H1 (cell line): ENCODE data around the gene SERPING1. TPM values are rescaled to one million over a fixed set of nuclear protein-coding genes. Genes with fewer than 3 reads are reported as not detected.

Experiments used
- CTCF ChIA-PET: fragments of 300-600 bp; sonication (Branson Sonifier 250); formaldehyde crosslinking; loops from one replicate; lab custom pipeline; 2021; ENCODE audit not compliant: partially characterized antibody; lab: Charles Lee
- POLR2A ChIA-PET: fragments of 300-600 bp; sonication (Branson Sonifier 250); formaldehyde crosslinking; loops from one replicate; lab custom pipeline; 2021; ENCODE audit warnings: inconsistent platforms; ENCODE audit not compliant: partially characterized antibody; lab: Charles Lee
- DNase-seq, 2 experiments: peaks; one replicate each; pipeline versions ENCODE4 v3.0.0 to v3.0.0-alpha.2; 2010 to 2022; ENCODE audit warnings: low spot score in 2 of 2, low read depth in 1 of 2, mixed read lengths in 1 of 2
- FAIRE-seq: peaks from 2 replicates; lab custom pipeline; 2011; peaks lifted over from hg19 to GRCh38; lab: Jason Lieb, UNC
- H2AFZ ChIP-seq: 2 replicates; pipeline ENCODE4 v1.8.1; 2012; ENCODE audit warnings: low read length, inconsistent platforms
- H2AK5ac ChIP-seq: 2 replicates; pipeline ENCODE4 v1.6.1; 2013; ENCODE audit warnings: low read depth, low read length
- H2BK120ac ChIP-seq: replicated peaks from 2 replicates; pipeline ENCODE3; 2013; ENCODE audit warnings: low read depth, low read length, inconsistent platforms
- H2BK12ac ChIP-seq: 2 replicates; pipeline ENCODE4 v1.6.1; 2013; ENCODE audit warnings: low read depth, low read length
- H2BK15ac ChIP-seq: 2 replicates; pipeline ENCODE4 v1.6.1; 2013; ENCODE audit warnings: low read length
- H2BK20ac ChIP-seq: 2 replicates; pipeline ENCODE4 v1.6.1; 2013; ENCODE audit warnings: low read length
- H2BK5ac ChIP-seq: 2 replicates; pipeline ENCODE4 v1.6.1; 2013; ENCODE audit warnings: low read depth, low read length
- H3K14ac ChIP-seq: 2 replicates; pipeline ENCODE4 v1.6.1; 2013; ENCODE audit warnings: inconsistent platforms; ENCODE audit not compliant: insufficient read length
- H3K18ac ChIP-seq: 2 replicates; pipeline ENCODE4 v1.6.1; 2013; ENCODE audit warnings: low read length; ENCODE audit errors: extremely low read depth
- H3K23ac ChIP-seq: 2 replicates; pipeline ENCODE4 v1.6.1; 2013; ENCODE audit warnings: inconsistent platforms; ENCODE audit not compliant: insufficient read length
- H3K23me2 ChIP-seq: 2 replicates; pipeline ENCODE4 v1.6.1; 2013; ENCODE audit warnings: low read depth, low read length
- H3K27ac ChIP-seq: 2 replicates; pipeline ENCODE4 v1.6.1; 2011; ENCODE audit warnings: low read depth, low read length, inconsistent platforms
- H3K27me3 ChIP-seq, 4 experiments: replicated peaks in 1 of 4; 1 replicate in 1 of 4; 2 replicates in 3 of 4; pipeline versions ENCODE4 v1.6.1 to v1.8.1; 2011 to 2013; ENCODE audit warnings: low read length in 3 of 4, mild to moderate bottlenecking in 3 of 4, inconsistent platforms in 2 of 4, mixed read lengths in 2 of 4, moderate library complexity in 1 of 4; ENCODE audit not compliant: control insufficient read depth in 3 of 4, insufficient read depth in 3 of 4; ENCODE audit errors: extremely low read depth in 1 of 4
- H3K36me3 ChIP-seq, 4 experiments: 2 replicates each; pipeline versions ENCODE4 v1.6.1 to v1.8.1; 2011 to 2013; ENCODE audit warnings: mild to moderate bottlenecking in 4 of 4, low read length in 3 of 4, moderate library complexity in 2 of 4, control low read depth in 1 of 4, inconsistent platforms in 1 of 4; ENCODE audit not compliant: insufficient read depth in 4 of 4, control insufficient read depth in 2 of 4
- H3K4ac ChIP-seq: replicated peaks from 2 replicates; pipeline ENCODE3; 2013; ENCODE audit warnings: low read length, low read depth, mixed read lengths, inconsistent platforms; ENCODE audit not compliant: insufficient read length
- H3K4me1 ChIP-seq, 4 experiments: replicated peaks in 1 of 4; 1 replicate in 1 of 4; 2 replicates in 3 of 4; pipeline versions ENCODE4 v1.6.1 to v1.8.1; 2011 to 2013; ENCODE audit warnings: low read length in 3 of 4, inconsistent platforms in 2 of 4, mixed read lengths in 1 of 4; ENCODE audit not compliant: insufficient read depth in 4 of 4, control insufficient read depth in 3 of 4
- H3K4me2 ChIP-seq, 2 experiments: 2 replicates each; pipeline versions ENCODE4 v1.6.1 to v1.8.1; 2011 to 2013; ENCODE audit warnings: low read depth in 2 of 2, low read length in 2 of 2, control low read depth in 1 of 2, inconsistent platforms in 1 of 2, mild to moderate bottlenecking in 1 of 2; ENCODE audit not compliant: insufficient read depth in 1 of 2
- H3K4me3 ChIP-seq, 4 experiments: fragments of 200-600, 300-600 bp in 1 of 4; sonication (generic), shearing (Covaris generic), sonication (Bioruptor Twin) in 1 of 4; 2 replicates each; pipeline versions ENCODE4 v1.5.1 to v1.8.1; 2011 to 2016; ENCODE audit warnings: low read length in 4 of 4, low read depth in 3 of 4, control low read depth in 2 of 4, inconsistent platforms in 2 of 4, mild to moderate bottlenecking in 2 of 4, mixed read lengths in 1 of 4, moderate library complexity in 1 of 4; ENCODE audit not compliant: insufficient read depth in 2 of 4; ENCODE audit errors: extremely low read depth in 1 of 4
- H3K56ac ChIP-seq: replicated peaks from 2 replicates; pipeline ENCODE3; 2013; ENCODE audit warnings: low read depth, mild to moderate bottlenecking, mixed read lengths, low read length, inconsistent platforms; ENCODE audit not compliant: insufficient read length
- H3K79me1 ChIP-seq: 2 replicates; pipeline ENCODE4 v1.6.1; 2013; ENCODE audit warnings: low read depth, low read length, control low read depth
- H3K79me2 ChIP-seq, 2 experiments: 2 replicates each; pipeline versions ENCODE4 v1.6.1 to v1.8.1; 2012 to 2013; ENCODE audit warnings: low read length in 2 of 2, mild to moderate bottlenecking in 2 of 2, inconsistent platforms in 1 of 2; ENCODE audit not compliant: insufficient read depth in 2 of 2, control insufficient read depth in 1 of 2
- H3K9ac ChIP-seq, 4 experiments: replicated peaks in 1 of 4; 1 replicate in 1 of 4; 2 replicates in 3 of 4; pipeline versions ENCODE4 v1.6.1 to v1.8.1; 2011 to 2013; ENCODE audit warnings: low read depth in 3 of 4, low read length in 3 of 4, control low read depth in 2 of 4, mild to moderate bottlenecking in 2 of 4, moderate library complexity in 2 of 4, inconsistent platforms in 1 of 4; ENCODE audit errors: extremely low read depth in 1 of 4
- H3K9me3 ChIP-seq, 2 experiments: 2 replicates each; pipeline versions ENCODE4 v1.6.1 to v1.8.1; 2012 to 2013; ENCODE audit warnings: mild to moderate bottlenecking in 2 of 2, moderate library complexity in 2 of 2, control low read depth in 1 of 2, inconsistent platforms in 1 of 2, low read depth in 1 of 2, low read length in 1 of 2, mixed read lengths in 1 of 2; ENCODE audit not compliant: insufficient read depth in 2 of 2
- H4K20me1 ChIP-seq, 2 experiments: replicated peaks in 1 of 2; 2 replicates each; pipeline versions ENCODE3 to v1.8.1; 2011 to 2013; ENCODE audit warnings: inconsistent platforms in 2 of 2, low read length in 2 of 2, mild to moderate bottlenecking in 1 of 2; ENCODE audit not compliant: insufficient read depth in 2 of 2, control insufficient read depth in 1 of 2
- H4K5ac ChIP-seq: 2 replicates; pipeline ENCODE4 v1.6.1; 2013; ENCODE audit warnings: low read length, low read depth, mixed read lengths, inconsistent platforms; ENCODE audit not compliant: insufficient read length
- H4K8ac ChIP-seq: 2 replicates; pipeline ENCODE4 v1.8.0; 2013; ENCODE audit warnings: mild to moderate bottlenecking, moderate library complexity, low read length, inconsistent platforms; ENCODE audit not compliant: insufficient read depth; ENCODE audit errors: extremely low read depth
- H4K91ac ChIP-seq: replicated peaks from 2 replicates; pipeline ENCODE3; 2013; ENCODE audit warnings: low read length, mixed read lengths, inconsistent platforms; ENCODE audit not compliant: insufficient read length
- BACH1 ChIP-seq: IDR thresholded peaks from 2 replicates; pipeline ENCODE4 v1.6.1; 2012; ENCODE audit warnings: low read length, improper control_type of control experiment
- E2F6 ChIP-seq: IDR thresholded peaks from 2 replicates; pipeline ENCODE4 v1.6.1; 2012; ENCODE audit warnings: inconsistent platforms
- GABPA ChIP-seq: IDR thresholded peaks from 2 replicates; pipeline ENCODE4 v1.6.1; 2011; ENCODE audit warnings: mild to moderate bottlenecking, low read length, moderate library complexity, borderline replicate concordance; ENCODE audit not compliant: insufficient read depth
- HDAC2 ChIP-seq, 2 experiments: fragments of 300-600 bp in 1 of 2; sonication (generic) in 1 of 2; IDR thresholded peaks; 2 replicates each; pipeline ENCODE4 v1.6.1; 2011 to 2012; ENCODE audit warnings: low read depth in 2 of 2, low read length in 2 of 2, mild to moderate bottlenecking in 2 of 2, moderate library complexity in 2 of 2, borderline replicate concordance in 1 of 2, inconsistent platforms in 1 of 2
- HDAC6 ChIP-seq: IDR thresholded peaks from one replicate; pipeline ENCODE4 v1.7.1; 2012; ENCODE audit warnings: low read depth, mild to moderate bottlenecking, inconsistent platforms, low read length, moderate library complexity
- MAFK ChIP-seq: IDR thresholded peaks from 2 replicates; pipeline ENCODE4 v1.6.1; 2012; ENCODE audit warnings: low read depth, mild to moderate bottlenecking, improper control_type of control experiment, low read length
- MAX ChIP-seq: IDR thresholded peaks from 2 replicates; pipeline ENCODE4 v1.6.1; 2012; ENCODE audit warnings: inconsistent platforms
- POLR2A ChIP-seq, 2 experiments: IDR thresholded peaks; 1 replicate in 1 of 2; 2 replicates in 1 of 2; pipeline ENCODE4 v1.6.1; 2011; ENCODE audit warnings: low read depth in 2 of 2, low read length in 2 of 2, mild to moderate bottlenecking in 2 of 2; ENCODE audit errors: control extremely low read depth in 1 of 2
- RXRA ChIP-seq: IDR thresholded peaks from 2 replicates; pipeline ENCODE4 v1.6.1; 2011; ENCODE audit warnings: low read depth, mild to moderate bottlenecking, low read length, moderate library complexity; ENCODE audit not compliant: insufficient read depth
- SAP30 ChIP-seq: fragments of 300-600 bp; sonication (generic); IDR thresholded peaks from 2 replicates; pipeline ENCODE4 v1.7.1; 2012; ENCODE audit warnings: low read length, moderate library complexity, mild to moderate bottlenecking, inconsistent platforms; ENCODE audit not compliant: insufficient read depth, insufficient replicate concordance
- SIRT6 ChIP-seq: IDR thresholded peaks from one replicate; pipeline ENCODE4 v1.7.1; 2012; ENCODE audit warnings: low read length, inconsistent platforms
- TAF7 ChIP-seq: optimal IDR thresholded peaks from 2 replicates; pipeline ENCODE3; 2011; ENCODE audit warnings: low read depth, mild to moderate bottlenecking, inconsistent platforms, low read length, moderate library complexity, borderline replicate concordance
- TBP ChIP-seq: IDR thresholded peaks from 2 replicates; pipeline ENCODE4 v1.6.1; 2011; ENCODE audit warnings: low read depth, low read length, improper control_type of control experiment
- WGBS, 2 experiments: shearing (Covaris generic) in 1 of 2; methylation state at CpG; one replicate each; pipeline versions ENCODE4 v1.1.6 to v1.1.7; 2013 to 2015; ENCODE audit warnings: low lambda C conversion rate in 2 of 2, mixed read lengths in 2 of 2, inconsistent platforms in 1 of 2, low coverage in 1 of 2, missing lambda C conversion rate in 1 of 2; ENCODE audit not compliant: insufficient replicate concordance in 2 of 2, insufficient coverage in 1 of 2, insufficient read length in 1 of 2; ENCODE audit errors: extremely low coverage in 1 of 2, missing lambda C conversion rate in 1 of 2; 5-methylcytosine and 5-hydroxymethylcytosine counted together
- polyA plus RNA-seq, 7 experiments: library from polyadenylated mRNA; depleted of rRNA in 3 of 7; stranded (reverse) in 5 of 7; unstranded in 2 of 7; fragments of >200 nt in 5 of 7; fragments of 200-250 nt in 2 of 7; gene quantifications; 1 replicate in 5 of 7; 2 replicates in 1 of 7; 4 replicates in 1 of 7; pipeline versions ENCODE4 v1.2.1 to v1.2.3, GENCODE V29; 2011 to 2013; ENCODE audit warnings: missing spikeins in 2 of 7, mixed read lengths in 2 of 7
- total RNA-seq: library from RNA; stranded (reverse); fragmentation: NEBNext Ultra II Directional; extraction: Animal tissue kit (Norgen Biotek cat#: 25700); gene quantifications from 2 replicates; pipeline ENCODE4 v1.2.1, GENCODE V29; 2021

Gene SERPING1
- total and polyA plus RNA-seq, 2 of the 8 experiments (the other 6 are each of a cell fraction or from before 2014, with no cell fraction given): 50.9 to 54.8 TPM

- POLR2A ChIA-PET: interaction anchor here (0.7 to 1.9 kb wide), 5 partner anchors 9 to 89 kb away, joined by 3 to 7 read pairs (median 4); partner anchors contain the start of gene UBE2L6
- CTCF ChIA-PET: interaction anchor here (0.7 to 3.5 kb wide), 6 partner anchors 8 to 26 kb away, joined by 3 to 18 read pairs (median 4); partner anchors contain the start of gene UBE2L6
- FAIRE-seq: no peak
- no peak for TF ChIP-seq SIRT6
- no peak for TF ChIP-seq HDAC6
- no peak for TF ChIP-seq TAF7
- no peak for TF ChIP-seq GABPA
- no peak for TF ChIP-seq POLR2A (IDR thresholded peaks at IDR 0.05; ENCODE audit: control extremely low read depth in 1 of 2, low read depth in 2 of 2, low read length in 2 of 2)
- no peak for TF ChIP-seq HDAC2 (IDR thresholded peaks at IDR 0.05; ENCODE audit: borderline replicate concordance in 1 of 2, low read depth in 2 of 2, low read length in 2 of 2)
- TF ChIP-seq E2F6: no peak
- TF ChIP-seq TBP: no peak
- TF ChIP-seq MAX: no peak
- TF ChIP-seq BACH1: no peak
- TF ChIP-seq RXRA: no peak
- no peak for TF ChIP-seq SAP30
- no peak for TF ChIP-seq MAFK
These were observed 45.0 kb upstream of the SERPING1 start for GRCh38 chr11:57552479-57552878.

More at GRCh38 chr11:57552479-57552878, 45.0 kb upstream of the SERPING1 start:
- Histone ChIP-seq H3K4me3 (no peak overlapping the region), H3K79me2 (no peaks in the 10 kb centered on the region), H2BK5ac (no peak overlapping the region), H2BK20ac (no peak overlapping the region), H3K23ac (no peak overlapping the region), H3K14ac (no peak overlapping the region), H3K79me1 (no peaks in the 10 kb centered on the region), H3K18ac (no peak overlapping the region), H3K4ac (no peak overlapping the region), H4K20me1 (peaks cover 1 to 2% of the 10 kb centered on the region in 2 experiments), H2BK12ac (no peak overlapping the region), H3K4me2 (no peak overlapping the region), H2AFZ (no peak overlapping the region), H3K27me3 (no peaks in the 10 kb centered on the region; a peak in 1 of 7 replicates), H2BK120ac (no peak overlapping the region), H3K56ac (no peak overlapping the region), H3K9ac (no peak overlapping the region), H4K91ac (no peak overlapping the region), H3K27ac (no peak overlapping the region), H2BK15ac (no peak overlapping the region), H3K36me3 (peaks cover 2 to 46% (median 25%) of the 10 kb centered on the region in 4 experiments; a peak in 7 of 8 replicates), H4K5ac (no peak overlapping the region), H3K4me1 (peaks cover 0 to 3% (median under 1%) of the 10 kb centered on the region in 4 experiments; a peak in 2 of 7 replicates), H3K23me2 (no peaks in the 10 kb centered on the region; the same call in 1 of the 2 replicates), H2AK5ac (no peak overlapping the region), H3K9me3 (no peaks in the 10 kb centered on the region), H4K8ac (no peak overlapping the region)
- 94% methylated on average over 5 of the region's 5 CpGs; no CpG with 5 or more reads in 1 of the 2 experiments for WGBS, 2 experiments
- DNase-seq: no peak
